Eye (tissue), 1 donor: ENCODE measurements around the gene LEAP2.
A peak's percentile ranks its signal among the peaks of the same experiment; 100 is the strongest.
"Not testable (repeated sequence)": the region's sequence is repeated elsewhere in the genome, so short reads cannot be mapped to it uniquely, and the experiment has no call there.

Experiments used
- DNase-seq: peaks from one replicate; pipeline ENCODE4 v3.0.0-alpha.2; 2015

The LEAP2 gene

DNA sequence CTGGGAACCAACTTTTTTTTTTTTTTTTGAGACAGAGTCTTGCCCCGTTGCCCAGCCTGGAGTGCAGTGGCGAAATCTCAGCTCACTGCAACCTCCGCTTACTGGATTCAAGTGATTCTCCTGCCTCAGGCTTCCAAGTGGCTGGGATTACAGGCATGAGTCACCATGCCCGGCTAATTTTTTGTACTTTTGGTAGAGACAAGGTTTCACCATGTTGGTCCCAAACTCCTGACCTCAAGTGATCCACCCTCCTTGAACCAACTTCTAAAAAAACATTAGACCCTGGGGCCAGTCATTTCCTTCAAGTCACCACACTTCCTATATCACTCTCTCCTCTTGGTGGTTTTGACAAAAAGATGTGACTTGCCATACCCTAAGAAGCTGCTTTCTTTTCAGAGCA, 32.2 kb upstream of the LEAP2 start:
- DNase-seq, result no peak

DNA sequence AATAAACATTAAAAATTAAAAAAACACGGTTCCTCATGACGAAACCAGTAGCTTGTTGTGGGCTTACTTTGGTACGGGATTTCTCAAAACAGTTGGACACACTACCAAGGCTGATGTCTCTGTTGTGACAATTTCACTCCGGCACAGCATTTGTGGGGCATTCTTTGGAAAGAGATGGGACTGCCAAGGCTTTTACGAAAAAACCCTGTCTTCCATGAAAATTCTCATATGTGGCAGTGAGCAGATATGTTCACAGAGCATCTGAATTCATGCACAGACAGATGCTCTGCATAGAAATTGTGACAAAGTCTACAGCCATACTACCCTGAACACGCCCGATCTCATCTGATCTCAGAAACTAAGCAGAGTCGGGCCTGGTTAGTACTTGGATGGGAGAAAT, 25.2 kb upstream of the LEAP2 start:
- DNase-seq, result no peak

DNA sequence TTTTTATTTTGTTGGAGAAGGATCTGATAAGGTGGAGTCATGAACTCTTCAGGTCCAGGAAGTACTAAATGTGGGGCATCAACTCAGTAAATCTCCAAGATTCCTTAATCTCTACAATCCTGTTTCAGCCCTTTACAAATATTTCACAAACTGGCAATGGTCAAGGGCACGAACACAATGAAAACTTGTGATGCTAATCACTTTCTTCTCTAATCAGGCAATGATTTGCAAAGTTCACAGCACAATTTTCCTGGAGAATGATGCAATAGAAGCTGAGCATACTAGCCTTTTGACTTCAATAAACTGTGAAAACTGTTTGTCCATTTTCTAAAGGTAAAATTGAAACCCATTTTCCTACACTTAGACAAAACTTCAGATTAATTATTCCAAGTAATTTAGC, 24.1 kb upstream of the LEAP2 start:
- no peak for DNase-seq

DNA sequence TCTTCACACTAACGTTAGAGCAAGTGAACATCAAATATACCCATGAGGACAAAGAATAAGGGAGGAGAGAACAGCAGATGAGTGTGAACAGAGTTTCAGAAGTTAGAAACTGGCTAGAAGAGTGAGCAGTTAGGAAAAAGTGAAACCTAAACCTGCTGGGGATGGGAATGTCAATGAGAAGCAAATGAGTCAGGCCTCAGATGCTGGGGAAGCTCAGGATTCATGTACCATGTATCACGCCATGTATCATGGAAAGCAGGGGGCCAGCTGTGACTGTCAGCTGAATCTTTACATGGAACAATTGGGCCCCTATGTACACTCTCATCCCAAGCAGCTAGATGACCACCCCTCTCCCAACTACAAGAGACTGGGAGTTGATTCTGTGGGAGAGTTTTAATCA, 23.4 kb upstream of the LEAP2 start:
- DNase-seq, result no peak

DNA sequence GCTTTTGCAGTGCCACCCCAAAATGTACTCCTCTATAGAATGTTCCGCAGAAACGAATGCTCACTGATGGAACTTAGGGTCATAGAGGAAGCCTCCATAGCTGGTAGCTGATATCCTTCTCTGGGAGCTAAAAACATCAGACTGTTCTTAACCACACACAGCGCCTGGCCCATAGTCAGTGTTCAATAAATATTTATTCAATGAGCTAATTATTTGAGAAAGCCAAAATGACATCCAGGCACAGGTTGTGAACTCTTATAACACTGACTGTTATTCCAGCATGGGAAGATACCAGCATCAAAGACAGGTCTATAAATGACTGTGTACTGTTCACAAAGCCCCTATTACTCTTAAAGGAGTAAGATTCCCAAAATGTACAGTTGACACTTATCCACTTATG, 20.1 kb upstream of the LEAP2 start:
- DNase-seq, result no peak

DNA sequence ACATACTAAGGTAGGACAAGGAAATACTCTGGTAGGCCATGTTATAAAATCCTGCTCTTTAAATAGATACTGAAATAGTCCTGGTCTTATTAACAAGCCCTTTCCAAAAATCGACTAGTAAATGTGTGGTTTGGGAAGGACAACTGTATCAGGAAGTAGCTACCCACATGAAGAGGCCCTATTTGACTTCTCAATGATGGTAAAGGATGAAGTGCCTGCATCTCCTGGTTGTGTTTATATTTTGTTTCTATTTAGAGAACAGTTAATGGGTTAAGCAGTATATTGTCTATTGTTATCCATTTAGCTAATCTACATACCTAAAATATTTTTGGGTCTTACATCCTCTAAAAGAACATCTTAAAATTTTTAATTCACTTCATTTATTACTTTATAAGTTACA, 19.7 kb upstream of the LEAP2 start:
- DNase-seq, result no peak

DNA sequence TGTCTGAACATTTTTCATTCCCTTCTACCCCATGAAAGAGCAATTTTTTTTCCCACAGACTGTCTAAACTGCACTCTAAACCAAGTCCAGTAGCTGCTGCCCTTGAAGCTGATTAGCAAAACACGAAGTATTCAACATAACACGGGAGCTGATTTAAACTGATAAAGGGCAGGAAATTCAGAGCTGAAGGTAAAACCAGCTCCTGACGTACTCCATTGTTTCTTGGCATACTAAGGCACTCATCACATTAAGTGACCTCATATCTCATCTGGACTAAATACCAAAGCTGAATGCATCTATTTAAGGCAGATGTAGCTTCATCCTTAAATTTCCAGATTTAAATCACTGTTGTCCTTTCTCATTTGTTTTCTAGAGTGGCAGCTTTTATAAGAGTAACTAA, 19.2 kb upstream of the LEAP2 start:
- DNase-seq, result no peak

DNA sequence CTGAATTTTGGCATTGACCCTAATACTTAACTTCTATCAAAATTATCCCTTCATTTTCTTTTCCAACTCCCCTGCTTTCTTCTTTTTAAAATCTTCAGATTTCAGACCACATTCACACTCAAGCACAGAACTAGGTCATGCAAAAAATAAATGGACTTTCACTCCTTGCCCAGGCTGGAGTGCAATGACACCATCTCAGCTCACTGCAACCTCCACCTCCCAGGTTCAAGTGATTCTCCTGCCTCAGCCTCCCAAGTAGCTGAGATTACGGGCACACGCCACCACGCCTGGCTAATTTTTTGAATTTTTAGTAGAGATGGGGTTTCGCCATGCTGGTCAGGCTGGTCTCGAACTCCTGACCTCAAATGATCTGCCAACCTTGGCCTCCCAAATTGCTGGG, 18.5 kb upstream of the LEAP2 start:
- not testable (repeated sequence) for DNase-seq

DNA sequence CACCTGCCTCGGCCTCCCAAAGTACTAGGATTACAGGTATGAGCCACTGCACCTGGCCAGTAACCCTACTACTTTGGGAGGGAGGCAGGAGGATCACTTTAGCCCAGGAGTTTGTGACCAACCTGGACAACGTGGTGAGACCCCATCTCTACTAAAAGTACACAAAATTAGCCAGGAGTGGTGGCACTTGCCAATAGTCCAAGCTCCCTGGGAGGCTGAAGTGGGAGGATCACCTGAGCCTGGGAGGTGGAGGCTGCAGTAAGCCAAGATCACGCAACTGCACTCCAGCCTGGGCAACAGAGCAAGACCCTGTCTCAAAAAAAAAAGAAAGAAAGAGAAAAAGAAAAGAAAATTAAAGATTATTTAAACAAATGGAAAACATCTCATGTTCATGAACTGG, 17.5 kb upstream of the LEAP2 start:
- DNase-seq, result no peak

DNA sequence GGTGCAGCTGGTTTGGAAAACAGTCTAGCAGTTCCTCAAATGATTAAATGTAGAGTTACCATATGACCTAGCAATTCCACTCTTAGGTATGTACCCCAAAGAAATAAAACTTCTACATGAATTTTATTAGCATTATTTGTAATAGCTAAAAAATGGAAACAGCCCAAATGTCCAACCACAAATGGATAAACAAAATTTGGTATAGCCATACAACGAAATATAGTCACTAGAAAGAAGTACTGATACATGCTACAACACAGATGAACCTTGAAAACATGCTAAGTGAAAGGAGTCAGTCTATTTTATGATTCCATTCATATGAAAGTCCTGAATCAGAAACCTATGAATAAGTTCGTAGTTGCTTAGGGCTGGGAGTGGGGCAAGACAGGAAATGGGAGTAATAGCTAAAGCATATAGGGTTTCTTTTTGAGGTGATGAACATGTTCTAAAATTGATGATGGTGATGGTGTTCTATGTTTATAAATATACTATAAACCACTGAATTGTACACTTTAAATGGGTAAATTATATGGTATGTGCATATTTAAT, 13.5 kb upstream of the LEAP2 start:
- no peak for DNase-seq

DNA sequence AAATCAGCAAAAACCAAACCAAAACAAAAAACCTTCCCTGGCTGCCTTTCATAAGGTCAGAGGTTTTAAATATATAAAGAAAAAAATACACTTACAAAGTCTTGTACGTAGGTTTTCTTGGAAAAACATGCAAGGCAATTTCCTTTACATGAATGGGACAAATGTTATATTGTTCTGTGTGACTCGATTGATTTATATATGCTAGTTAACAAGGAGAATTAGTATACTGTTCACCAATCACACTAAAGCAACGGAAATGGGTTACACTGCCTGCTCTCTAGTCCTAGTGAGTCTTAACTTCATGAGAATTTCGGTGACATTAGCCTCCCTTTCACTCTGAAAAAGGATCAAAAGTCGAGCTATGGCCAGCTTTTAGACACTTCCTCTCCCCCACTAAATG, 12.7 kb upstream of the LEAP2 start:
- DNase-seq, result no peak

DNA sequence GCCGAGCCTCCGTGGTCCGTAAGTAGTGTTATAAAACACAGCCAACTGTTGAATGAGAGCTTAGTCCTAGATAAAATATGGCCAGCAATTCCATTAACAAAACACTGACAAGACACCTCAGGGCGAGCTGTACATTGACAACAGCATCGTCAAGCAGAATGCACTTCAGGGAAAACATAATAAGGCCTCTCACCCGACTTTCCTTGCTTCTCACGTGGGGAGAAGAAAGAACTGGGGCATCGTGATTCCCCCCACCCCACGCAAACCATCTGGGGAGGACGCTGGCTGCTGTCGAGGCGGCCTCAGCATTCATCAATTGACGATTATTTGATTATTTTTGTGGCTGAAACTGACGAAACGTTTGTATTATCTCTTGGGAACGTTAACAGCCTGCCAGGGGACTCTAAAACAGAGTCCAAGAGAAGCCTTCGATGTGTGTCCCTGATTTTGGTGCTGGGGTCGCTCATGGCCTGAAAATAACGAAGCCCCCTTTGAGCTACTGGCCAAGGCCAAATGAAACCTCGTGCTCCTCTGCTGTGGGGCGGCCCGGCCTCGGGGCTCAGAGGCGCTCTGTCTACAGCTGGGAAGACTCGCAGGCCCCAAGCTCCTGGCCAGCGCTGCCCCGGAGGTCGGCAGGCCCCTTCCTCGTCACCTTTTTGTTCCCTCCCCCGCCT, 7.7 kb upstream of the LEAP2 start:
- DNase-seq, result no peak

DNA sequence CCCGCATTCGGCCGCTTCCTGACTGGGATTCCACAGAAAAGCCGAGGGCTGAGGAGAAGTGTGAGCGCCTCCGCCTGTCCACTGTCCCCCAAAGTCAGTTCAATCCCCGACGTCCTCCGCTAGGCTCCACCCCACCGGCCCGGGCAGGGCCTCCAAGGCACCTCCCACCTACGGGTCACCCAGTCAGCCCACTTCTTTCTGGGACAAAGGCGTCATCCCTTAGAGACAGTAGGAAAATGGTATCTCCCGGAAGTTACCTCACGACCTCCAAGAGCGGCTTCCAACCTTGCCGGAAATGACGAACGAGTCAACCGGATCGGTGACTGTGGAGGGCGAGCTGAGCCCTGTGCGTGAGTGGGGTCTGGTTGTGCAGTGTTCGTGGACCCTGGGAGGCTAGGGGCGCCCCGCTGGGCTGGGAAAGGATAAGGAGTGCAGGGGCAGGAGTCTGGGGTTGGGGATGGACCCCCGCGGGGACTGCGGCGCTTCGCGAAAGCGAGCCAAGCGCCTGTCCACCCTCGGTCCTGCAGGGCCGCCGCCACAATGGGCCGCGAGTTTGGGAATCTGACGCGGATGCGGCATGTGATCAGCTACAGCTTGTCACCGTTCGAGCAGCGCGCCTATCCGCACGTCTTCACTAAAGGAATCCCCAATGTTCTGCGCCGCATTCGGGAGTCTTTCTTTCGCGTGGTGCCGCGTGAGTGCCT, 7.0 kb upstream of the LEAP2 start, which contains the start of the genes GDF9 and UQCRQ:
Gene GDF9, minus strand, starts transcription at position 128 of the 704 bp plus-strand sequence. CDS start 1,936 bp downstream, outside the sequence.
Gene UQCRQ, plus strand, starts transcription at position 301 of the 704 bp plus-strand sequence. Its CDS starts 240 bp downstream, at position 541.
- peak; percentile 100 for DNase-seq

DNA sequence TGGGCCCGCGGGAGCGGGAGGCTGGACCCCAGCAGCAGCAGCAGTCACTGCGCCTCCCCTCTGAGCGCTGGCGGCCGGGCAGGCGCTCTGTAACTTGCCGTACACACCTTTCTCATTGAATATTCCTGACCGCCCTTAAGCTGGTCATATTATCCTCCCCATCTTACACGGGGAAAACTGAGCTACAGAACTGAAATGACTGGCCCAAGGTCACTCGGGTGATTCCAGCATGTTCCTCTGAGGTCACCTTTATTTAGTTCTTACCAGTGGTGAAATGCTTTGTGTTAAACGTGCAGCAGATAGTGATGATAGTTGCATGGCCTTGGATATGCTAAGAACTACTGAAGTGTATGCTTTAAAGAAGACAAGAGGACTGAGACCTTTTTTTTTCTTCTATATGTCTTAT, 6.4 kb upstream of the LEAP2 start:
- DNase-seq, result no peak

DNA sequence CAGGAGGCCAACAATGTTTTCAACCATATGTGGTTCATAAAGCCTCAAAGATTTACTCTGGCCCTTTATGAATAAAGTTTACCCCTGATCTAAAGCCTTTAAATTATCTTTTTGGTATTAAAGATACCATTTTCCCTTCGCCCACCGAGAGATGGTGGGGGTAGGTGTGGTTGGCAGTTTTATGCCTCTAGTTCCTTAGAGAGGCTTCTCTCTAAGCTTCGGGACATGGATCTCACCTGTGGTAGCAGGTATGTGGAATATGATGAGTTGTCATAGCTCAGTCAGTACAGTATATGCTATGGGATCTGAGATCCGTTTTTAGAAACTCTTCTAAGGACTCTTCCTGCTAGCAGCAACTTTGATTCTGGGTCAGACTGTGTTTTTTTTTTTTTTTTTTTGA, 4.7 kb upstream of the LEAP2 start:
- DNase-seq, result no peak

DNA sequence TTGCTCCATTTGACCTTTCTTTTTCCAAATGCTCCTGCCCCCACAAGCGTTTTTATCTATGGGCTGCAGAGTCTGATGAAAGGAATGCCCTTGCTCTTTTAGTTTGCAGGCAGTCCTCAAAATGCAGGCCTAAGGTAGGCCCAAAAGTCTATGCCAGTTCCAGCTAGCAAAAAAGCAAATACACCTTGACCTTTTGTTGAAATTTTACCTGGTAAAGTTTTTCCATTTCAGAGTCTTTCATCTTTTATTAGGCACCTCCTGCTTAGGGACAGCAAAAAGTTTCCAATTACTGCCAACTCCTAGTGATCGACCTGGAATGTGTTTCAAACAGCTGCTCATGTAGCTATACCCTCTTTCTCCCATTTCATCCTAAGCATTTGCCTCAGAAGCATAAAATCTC, 2.7 kb upstream of the LEAP2 start:
- DNase-seq, result no peak

DNA sequence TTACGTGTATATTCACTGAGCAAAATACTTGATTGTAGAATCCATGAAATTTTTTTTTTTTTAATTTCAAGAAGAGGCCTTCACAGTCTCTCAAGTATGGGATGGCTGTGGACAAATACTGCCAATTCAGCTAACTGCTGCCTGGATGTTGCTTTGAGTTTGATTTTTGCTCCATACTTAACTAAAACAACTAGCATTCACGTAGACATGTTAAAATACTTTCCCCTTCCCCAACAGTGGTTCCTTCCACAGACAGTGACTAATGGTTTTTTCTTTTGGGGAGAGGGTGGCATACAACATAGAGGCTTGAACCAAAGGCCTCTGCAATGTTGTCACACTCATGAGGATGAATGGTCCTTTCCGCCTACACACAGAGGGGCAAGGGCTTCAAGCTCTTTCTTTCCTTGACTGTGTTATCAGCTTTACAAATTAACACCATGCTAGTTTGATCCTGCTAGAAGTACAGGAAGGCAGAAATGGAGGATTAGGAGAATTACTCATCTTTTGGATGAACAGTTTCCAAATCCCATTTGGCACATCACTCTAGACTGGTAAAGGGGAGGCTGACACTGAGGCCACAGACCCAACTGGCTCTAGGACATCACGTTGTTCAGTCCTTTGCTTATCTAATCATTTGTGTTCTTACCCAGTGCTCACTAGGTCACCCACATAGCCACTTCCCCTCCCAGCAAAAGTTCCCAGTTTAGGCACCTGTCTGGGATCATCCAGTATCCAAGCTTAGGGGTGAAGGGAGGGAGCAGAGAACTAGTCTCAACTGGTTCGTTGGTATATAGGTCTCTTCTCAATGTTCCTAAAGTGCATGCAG, 1.8 kb upstream of the LEAP2 start:
- no peak for DNase-seq

DNA sequence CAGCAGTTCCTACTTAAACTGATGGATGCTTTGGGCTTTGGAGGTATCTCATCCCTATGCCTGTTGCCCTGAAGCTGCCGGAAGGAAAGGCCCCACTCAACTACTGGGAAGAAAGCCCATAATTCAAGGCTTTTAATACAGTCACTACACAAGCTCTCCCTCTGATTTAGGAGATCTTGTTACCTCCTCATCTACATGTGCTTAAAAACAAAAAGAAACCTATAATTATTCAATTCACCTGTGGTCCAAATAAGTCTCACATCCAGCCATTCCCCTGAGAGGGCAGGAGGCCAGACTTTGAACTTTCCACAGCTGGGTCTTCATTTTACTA, 715 bp upstream of the LEAP2 start:
- DNase-seq, result no peak

DNA sequence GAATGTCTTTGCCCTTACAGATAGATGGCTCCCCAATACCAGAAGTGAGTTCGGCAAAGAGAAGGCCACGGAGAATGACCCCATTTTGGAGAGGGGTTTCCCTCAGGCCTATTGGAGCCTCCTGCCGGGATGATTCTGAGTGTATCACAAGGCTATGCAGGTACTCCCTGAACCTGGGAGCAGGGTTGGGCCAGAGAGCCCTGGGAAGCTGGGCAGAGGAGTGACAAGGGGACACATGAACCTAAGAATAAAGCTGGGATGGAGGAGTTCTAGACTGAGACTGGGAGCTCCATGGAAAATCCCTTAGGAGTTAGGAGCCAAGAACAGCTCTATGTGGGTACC, 433 bp downstream of the LEAP2 start:
- DNase-seq, result no peak

DNA sequence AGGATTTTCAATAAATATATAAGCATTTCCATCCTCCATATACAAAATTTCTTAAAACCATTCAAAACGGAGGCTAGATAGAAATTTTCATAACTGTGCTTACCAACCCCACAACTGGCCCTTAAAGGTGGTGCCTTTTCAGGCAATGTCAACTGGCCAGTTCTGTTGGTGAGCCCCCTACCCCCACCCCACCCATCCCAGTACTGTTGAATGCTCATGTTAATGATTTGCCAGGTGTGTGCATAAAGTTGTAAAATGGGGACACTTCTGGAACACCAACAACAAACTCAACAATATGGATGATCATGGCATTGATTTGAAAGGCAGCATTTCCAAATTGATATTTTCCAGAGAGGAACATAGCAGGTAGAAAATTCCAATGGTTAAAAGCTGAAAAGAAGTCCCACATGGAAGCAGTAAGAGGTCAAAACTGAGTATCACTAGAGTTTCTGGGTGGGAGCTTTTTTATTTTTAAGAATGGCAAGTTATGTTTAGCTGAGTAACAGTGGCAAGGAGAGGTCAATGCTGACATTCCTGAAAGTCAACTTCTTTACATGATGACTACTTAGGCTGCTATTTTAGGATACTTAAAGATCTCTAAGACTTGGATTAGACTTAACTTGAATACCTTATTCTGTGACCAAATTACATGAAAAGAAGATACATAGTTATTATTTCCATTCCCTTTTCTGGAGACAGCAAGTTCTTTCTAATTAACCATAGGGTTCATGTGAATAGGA, 2.7 kb downstream of the LEAP2 start:
- no peak for DNase-seq

DNA sequence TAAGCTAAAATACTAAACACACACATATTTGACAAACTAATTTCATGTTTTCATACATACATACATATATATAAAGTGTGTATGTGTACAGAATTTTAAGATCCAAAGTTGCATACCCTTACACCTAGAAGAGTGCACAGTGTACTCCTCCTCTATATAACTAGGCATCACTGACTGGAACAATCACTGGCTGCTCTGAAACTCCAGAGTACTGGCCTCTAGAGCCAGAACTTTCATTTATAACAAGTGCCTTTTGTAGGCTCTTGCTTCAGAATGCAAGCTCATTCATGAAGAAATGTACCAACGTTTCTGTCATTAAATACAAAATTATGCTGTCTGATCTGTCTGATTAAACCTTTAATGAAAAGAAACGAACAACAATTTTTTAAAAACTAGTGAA, 4.0 kb downstream of the LEAP2 start:
- no peak for DNase-seq

DNA sequence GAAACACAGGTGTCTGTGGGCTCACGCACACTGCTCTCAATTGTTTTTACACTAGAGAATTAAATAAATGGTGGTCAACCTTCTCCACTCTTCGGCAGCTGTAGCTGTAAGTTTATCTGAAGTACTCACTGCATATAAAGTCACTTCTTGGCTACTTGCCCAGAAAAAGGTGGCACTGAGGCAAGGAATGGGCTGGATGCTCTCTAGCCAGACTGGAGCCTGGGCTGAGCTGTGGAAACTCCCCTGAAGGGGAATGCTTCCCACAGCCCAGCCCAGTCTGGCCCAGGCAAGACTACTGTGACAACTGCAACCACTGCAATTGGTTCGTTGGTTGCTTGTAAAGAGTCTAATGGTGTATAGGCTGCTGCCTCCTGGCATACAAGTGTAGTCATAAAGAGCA, 4.5 kb downstream of the LEAP2 start:
- DNase-seq, result no peak

DNA sequence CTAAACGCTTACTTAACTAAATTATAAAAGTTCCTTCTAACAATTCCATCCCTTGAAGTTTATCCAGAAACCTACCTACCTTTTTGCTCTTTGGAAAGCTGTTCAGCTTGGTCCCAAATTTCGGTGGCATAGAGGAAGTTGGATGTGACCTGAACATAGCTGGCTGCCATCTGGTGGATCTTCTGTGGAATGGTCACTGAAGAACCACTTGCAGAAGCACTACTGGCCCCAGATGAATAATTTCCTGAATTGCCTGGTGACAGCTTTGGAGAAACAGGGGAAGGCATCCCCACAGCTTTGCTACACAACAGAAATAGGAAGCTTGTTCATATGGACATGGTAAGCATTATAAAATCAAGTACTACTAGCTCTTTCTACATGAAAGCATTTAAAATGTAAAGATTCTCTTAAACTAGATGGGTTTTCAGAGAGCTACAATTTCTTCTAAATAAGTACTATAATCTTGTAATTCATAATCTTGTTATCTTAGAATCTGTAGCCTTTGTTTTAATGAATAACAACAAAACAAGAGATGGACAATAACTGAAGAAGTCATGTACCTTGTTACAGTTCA, 9.9 kb downstream of the LEAP2 start:
- DNase-seq, result peak; percentile 74
